H9 (cell line): ENCODE results near the gene AMOTL1. TPM values are rescaled to one million over a fixed set of nuclear protein-coding genes. Genes with fewer than 3 reads are reported as not detected.

ENCODE experiments used
- DNase-seq: peaks from one replicate; pipeline ENCODE4 v3.0.0-alpha.2; 2017
- H2AFZ ChIP-seq: one replicate; pipeline ENCODE4 v1.6.1; 2013; ENCODE audit warnings: mild to moderate bottlenecking, low read length, control low read depth, moderate library complexity
- H2AK5ac ChIP-seq: 2 replicates; pipeline ENCODE4 v1.6.1; 2013; ENCODE audit warnings: low read length, control low read depth, mixed read lengths; ENCODE audit not compliant: insufficient read length
- H2BK120ac ChIP-seq: one replicate; pipeline ENCODE4 v1.6.1; 2013; ENCODE audit warnings: low read depth, mild to moderate bottlenecking, low read length, control low read depth, inconsistent platforms; ENCODE audit not compliant: poor library complexity, severe bottlenecking
- H2BK12ac ChIP-seq: 2 replicates; pipeline ENCODE4 v1.6.1; 2013; ENCODE audit warnings: low read length, control low read depth, mixed read lengths, low read depth; ENCODE audit not compliant: insufficient read length
- H2BK15ac ChIP-seq: 2 replicates; pipeline ENCODE4 v1.6.1; 2013; ENCODE audit warnings: low read depth, low read length, control low read depth
- H2BK20ac ChIP-seq: one replicate; pipeline ENCODE4 v1.6.1; 2013; ENCODE audit warnings: low read depth, mild to moderate bottlenecking, low read length, control low read depth, inconsistent platforms; ENCODE audit not compliant: poor library complexity, severe bottlenecking
- H2BK5ac ChIP-seq: 2 replicates; pipeline ENCODE4 v1.6.1; 2013; ENCODE audit warnings: low read length, control low read depth, mixed read lengths; ENCODE audit not compliant: insufficient read length
- H3K14ac ChIP-seq: 2 replicates; pipeline ENCODE4 v1.6.1; 2013; ENCODE audit warnings: low read length, control low read depth; ENCODE audit not compliant: insufficient read depth
- H3K18ac ChIP-seq: 2 replicates; pipeline ENCODE4 v1.6.1; 2013; ENCODE audit warnings: low read depth, mild to moderate bottlenecking, mixed read lengths, low read length, control low read depth; ENCODE audit not compliant: insufficient read length
- H3K23ac ChIP-seq: 2 replicates; pipeline ENCODE4 v1.6.1; 2013; ENCODE audit warnings: low read length, control low read depth, mixed read lengths, low read depth; ENCODE audit not compliant: insufficient read length
- H3K23me2 ChIP-seq: 2 replicates; pipeline ENCODE4 v1.6.1; 2013; ENCODE audit warnings: low read depth, mild to moderate bottlenecking, mixed read lengths, low read length, control low read depth; ENCODE audit not compliant: insufficient read length, poor library complexity, severe bottlenecking
- H3K27ac ChIP-seq: 2 replicates; pipeline ENCODE4 v1.5.1; 2013; ENCODE audit warnings: low read length, control low read depth, mixed read lengths, low read depth; ENCODE audit not compliant: insufficient read length
- H3K27me3 ChIP-seq: 2 replicates; pipeline ENCODE4 v1.6.1; 2013; ENCODE audit warnings: low read length, control low read depth, inconsistent platforms; ENCODE audit not compliant: insufficient read depth
- H3K4ac ChIP-seq: 2 replicates; pipeline ENCODE4 v1.6.1; 2013; ENCODE audit warnings: low read depth, mild to moderate bottlenecking, control low read depth, inconsistent platforms, low read length, moderate library complexity
- H3K4me1 ChIP-seq: 2 replicates; pipeline ENCODE4 v1.6.1; 2013; ENCODE audit warnings: low read length, control low read depth, inconsistent platforms; ENCODE audit not compliant: insufficient read depth
- H3K4me2 ChIP-seq: 2 replicates; pipeline ENCODE4 v1.6.1; 2013; ENCODE audit warnings: low read length, control low read depth, mixed read lengths; ENCODE audit not compliant: insufficient read length, insufficient read depth
- H3K56ac ChIP-seq: 2 replicates; pipeline ENCODE4 v1.6.1; 2013; ENCODE audit warnings: low read depth, mild to moderate bottlenecking, mixed read lengths, low read length, control low read depth; ENCODE audit not compliant: insufficient read length
- H3K79me1 ChIP-seq: 2 replicates; pipeline ENCODE4 v1.6.1; 2013; ENCODE audit warnings: low read depth, mild to moderate bottlenecking, moderate library complexity, low read length, control low read depth, inconsistent platforms; ENCODE audit not compliant: insufficient read depth, poor library complexity, severe bottlenecking
- H3K79me2 ChIP-seq: 2 replicates; pipeline ENCODE4 v1.6.1; 2013; ENCODE audit warnings: low read length, control low read depth, inconsistent platforms; ENCODE audit not compliant: insufficient read depth
- H3K9ac ChIP-seq: 2 replicates; pipeline ENCODE4 v1.6.1; 2013; ENCODE audit warnings: low read length, control low read depth, mixed read lengths; ENCODE audit not compliant: insufficient read length; ENCODE audit errors: extremely low read depth
- H3K9me3 ChIP-seq: one replicate; pipeline ENCODE4 v1.6.1; 2013; ENCODE audit warnings: low read depth, low read length, inconsistent platforms; ENCODE audit not compliant: control insufficient read depth
- H3T11ph ChIP-seq: one replicate; pipeline ENCODE4 v1.6.1; 2013; ENCODE audit warnings: mild to moderate bottlenecking, low read length, control low read depth, inconsistent platforms
- H4K20me1 ChIP-seq: one replicate; pipeline ENCODE4 v1.6.1; 2013; ENCODE audit not compliant: control insufficient read depth, insufficient read length, insufficient read depth
- H4K5ac ChIP-seq: 2 replicates; pipeline ENCODE4 v1.6.1; 2013; ENCODE audit warnings: low read depth, mild to moderate bottlenecking, mixed read lengths, low read length, control low read depth; ENCODE audit not compliant: insufficient read length
- H4K8ac ChIP-seq: replicated peaks from 2 replicates; pipeline ENCODE4 v1.6.1; 2013; ENCODE audit warnings: low read length, control low read depth, mixed read lengths, low read depth; ENCODE audit not compliant: insufficient read length
- H4K91ac ChIP-seq: 2 replicates; pipeline ENCODE4 v1.6.1; 2013; ENCODE audit warnings: low read depth, mild to moderate bottlenecking, moderate library complexity, mixed read lengths, low read length, control low read depth; ENCODE audit not compliant: insufficient read length
- H3K27ac Mint-ChIP-seq, 3 experiments: 2 replicates in 2 of 3; 3 replicates in 1 of 3; pipeline ENCODE4 v1.8.0; 2020 to 2021; ENCODE audit warnings: mixed read lengths in 3 of 3, mild to moderate bottlenecking in 1 of 3, moderate library complexity in 1 of 3
- H3K27me3 Mint-ChIP-seq: 2 replicates; pipeline ENCODE4 v1.8.0; 2021; ENCODE audit warnings: low read depth, mild to moderate bottlenecking, moderate library complexity, mixed read lengths
- H3K36me3 Mint-ChIP-seq, 3 experiments: 2 replicates in 2 of 3; 3 replicates in 1 of 3; pipeline ENCODE4 v1.8.0; 2020 to 2021; ENCODE audit warnings: low read depth in 3 of 3, mixed read lengths in 3 of 3; ENCODE audit not compliant: insufficient read depth in 1 of 3
- H3K4me1 Mint-ChIP-seq, 2 experiments: 2 replicates each; pipeline ENCODE4 v1.8.0; 2020; ENCODE audit warnings: mixed read lengths in 2 of 2
- H3K4me3 Mint-ChIP-seq, 2 experiments: 2 replicates in 1 of 2; 3 replicates in 1 of 2; pipeline ENCODE4 v1.8.0; 2020 to 2021; ENCODE audit warnings: mild to moderate bottlenecking in 2 of 2, mixed read lengths in 2 of 2, moderate library complexity in 1 of 2
- H3K9me3 Mint-ChIP-seq, 2 experiments: 2 replicates in 1 of 2; 3 replicates in 1 of 2; pipeline ENCODE4 v1.8.0; 2020; ENCODE audit warnings: mild to moderate bottlenecking in 2 of 2, mixed read lengths in 2 of 2, moderate library complexity in 1 of 2
- CTCF ChIP-seq: fragments of 200-600 bp; sonication (generic); conservative IDR thresholded peaks from 3 replicates; pipeline ENCODE4 v1.8.0; 2021; ENCODE audit warnings: antibody characterized with exemption, mild to moderate bottlenecking
- WGBS: extraction: QIAGEN DNeasy Blood & Tissue Kit; methylation state at CpG from one replicate; pipeline ENCODE4 v1.1.7; 2013; ENCODE audit warnings: missing lambda C conversion rate, low lambda C conversion rate, mixed read lengths; ENCODE audit not compliant: insufficient read length; ENCODE audit errors: extremely low coverage; 5-methylcytosine and 5-hydroxymethylcytosine counted together
- total RNA-seq: library from RNA; stranded (reverse); gene quantifications from 2 replicates; pipeline ENCODE4 v1.2.1, GENCODE V29; 2021

AMOTL1 gene
- total RNA-seq, 1 experiment from 2014 or later, result 18.5 TPM

GRCh38 chr11:94840209-94840608 is 72.1 kb downstream of the AMOTL1 start:
- no peak overlapping the region for H2AK5ac ChIP-seq
- H4K20me1 ChIP-seq, result no peaks in the 10 kb centered on the region
- H3K79me2 ChIP-seq, result no peaks in the 10 kb centered on the region
- Mint-ChIP-seq H3K27me3 (no peaks in the 10 kb centered on the region), H3K9me3 (no peaks in the 10 kb centered on the region), H3K36me3 (peaks cover 2 to 10% (median 4%) of the 10 kb centered on the region in 3 experiments; a peak in 4 of 7 replicates), H3K4me1 (no peaks in the 10 kb centered on the region), H3K4me3 (no peak overlapping the region), H3K27ac (no peak overlapping the region)
- H3K4me2 ChIP-seq, result no peak overlapping the region
- no peak overlapping the region for H2BK20ac ChIP-seq
- H2AFZ ChIP-seq, result no peak overlapping the region
- no peak overlapping the region for H3K18ac ChIP-seq
- no peak overlapping the region for H3K14ac ChIP-seq
- no peak for DNase-seq
- no peak overlapping the region for H3T11ph ChIP-seq
- no peak overlapping the region for H4K91ac ChIP-seq
- H4K8ac ChIP-seq, result no peak overlapping the region
- H3K79me1 ChIP-seq, result no peaks in the 10 kb centered on the region
- no peak overlapping the region for H3K9ac ChIP-seq
- H2BK120ac ChIP-seq, result no peak overlapping the region
- no peaks in the 10 kb centered on the region for H3K23me2 ChIP-seq
- no peak overlapping the region for H3K56ac ChIP-seq
- no peak overlapping the region for H4K5ac ChIP-seq
- H3K9me3 ChIP-seq, result no peaks in the 10 kb centered on the region
- WGBS, result no CpG with 5 or more reads among the region's 4 CpGs
- H2BK12ac ChIP-seq, result no peak overlapping the region
- no peaks in the 10 kb centered on the region for H3K27me3 ChIP-seq
- H3K4me1 ChIP-seq, result no peaks in the 10 kb centered on the region
- no peak overlapping the region for H3K27ac ChIP-seq
- no peak overlapping the region for H2BK15ac ChIP-seq
- H3K23ac ChIP-seq, result no peak overlapping the region
- TF ChIP-seq CTCF, result no peak
- no peak overlapping the region for H3K4ac ChIP-seq
- H2BK5ac ChIP-seq, result no peak overlapping the region
